ENCODE data around the gene MBP.

The MBP gene

GRCh38 chr18:77140030-77140429 lies 7.4 kb upstream of the MBP start:
- H3K23ac ChIP-seq (ENCODE audit: low read length) = no peak overlapping the region
- H3K4me3 ChIP-seq (ENCODE audit: low read length) = no peak overlapping the region
- H3K4me1 ChIP-seq (ENCODE audit: control insufficient read depth, low read depth, low read length) = no peaks in the 10 kb centered on the region
- H3K27me3 ChIP-seq (ENCODE audit: insufficient read depth, low read length, poor library complexity) = no peaks in the 10 kb centered on the region
- no peak overlapping the region for H2BK15ac ChIP-seq (replicated peaks; ENCODE audit: low read depth)
- no peak overlapping the region for H3K9ac ChIP-seq (ENCODE audit: low read length)
- no peak overlapping the region for H3K56ac ChIP-seq (ENCODE audit: low read length)
- no peaks in the 10 kb centered on the region for H3K36me3 ChIP-seq (ENCODE audit: control insufficient read depth, insufficient read depth, low read length)
- no peaks in the 10 kb centered on the region for H3K79me2 ChIP-seq (ENCODE audit: control insufficient read depth, insufficient read depth, low read length)
- H4K5ac ChIP-seq (ENCODE audit: low read length) = no peak overlapping the region
- H3K79me1 ChIP-seq (ENCODE audit: low read length) = no peaks in the 10 kb centered on the region
- no peak overlapping the region for H2BK120ac ChIP-seq (ENCODE audit: low read depth, low read length)
- no peak overlapping the region for H3K4me2 ChIP-seq (ENCODE audit: low read length)
- H4K8ac ChIP-seq (ENCODE audit: low read depth, low read length) = no peak overlapping the region
- H2BK5ac ChIP-seq (ENCODE audit: low read length) = no peak overlapping the region
- H3K18ac ChIP-seq (ENCODE audit: low read length) = no peak overlapping the region
- no peak overlapping the region for H2AK5ac ChIP-seq (ENCODE audit: low read length)
- no peak for DNase-seq
- no peak overlapping the region for H3K4ac ChIP-seq (ENCODE audit: low read depth, low read length)
- WGBS (ENCODE audit: extremely low coverage, insufficient coverage, low lambda C conversion rate) = no CpG with 5 or more reads among the region's 5 CpGs
- H3K27ac ChIP-seq (ENCODE audit: low read depth, low read length) = no peak overlapping the region

GRCh38 chr18:77139619-77140018 lies 7.0 kb upstream of the MBP start:
- Histone ChIP-seq H3K4ac (ENCODE audit: low read depth, low read length) (no peak overlapping the region), H3K27ac (ENCODE audit: low read depth, low read length) (no peak overlapping the region), H3K23ac (ENCODE audit: low read length) (no peak overlapping the region), H3K4me1 (ENCODE audit: control insufficient read depth, low read depth, low read length) (no peaks in the 10 kb centered on the region), H4K5ac (ENCODE audit: low read length) (no peak overlapping the region), H2AK5ac (ENCODE audit: low read length) (no peak overlapping the region), H3K18ac (ENCODE audit: low read length) (no peak overlapping the region), H3K56ac (ENCODE audit: low read length) (no peak overlapping the region), H3K4me3 (ENCODE audit: low read length) (no peak overlapping the region), H4K8ac (ENCODE audit: low read depth, low read length) (no peak overlapping the region), H2BK5ac (ENCODE audit: low read length) (no peak overlapping the region), H3K9ac (ENCODE audit: low read length) (no peak overlapping the region), H3K79me2 (ENCODE audit: control insufficient read depth, insufficient read depth, low read length) (no peaks in the 10 kb centered on the region), H2BK15ac (replicated peaks; ENCODE audit: low read depth) (no peak overlapping the region), H3K36me3 (ENCODE audit: control insufficient read depth, insufficient read depth, low read length) (no peaks in the 10 kb centered on the region), H3K27me3 (ENCODE audit: insufficient read depth, low read length, poor library complexity) (no peaks in the 10 kb centered on the region), H3K4me2 (ENCODE audit: low read length) (no peak overlapping the region), H2BK120ac (ENCODE audit: low read depth, low read length) (no peak overlapping the region), H3K79me1 (ENCODE audit: low read length) (no peaks in the 10 kb centered on the region)
- no peak for DNase-seq
- no CpG with 5 or more reads among the region's 5 CpGs for WGBS (ENCODE audit: extremely low coverage, insufficient coverage, low lambda C conversion rate)

GRCh38 chr18:77138270-77138669 lies 5.7 kb upstream of the MBP start:
- H3K18ac ChIP-seq (ENCODE audit: low read length) = no peak overlapping the region
- no peak overlapping the region for H4K5ac ChIP-seq (ENCODE audit: low read length)
- H3K79me1 ChIP-seq (ENCODE audit: low read length) = no peaks in the 10 kb centered on the region
- no peaks in the 10 kb centered on the region for H3K79me2 ChIP-seq (ENCODE audit: control insufficient read depth, insufficient read depth, low read length)
- H3K9ac ChIP-seq (ENCODE audit: low read length) = no peak overlapping the region
- no peak overlapping the region for H3K4ac ChIP-seq (ENCODE audit: low read depth, low read length)
- H3K23ac ChIP-seq (ENCODE audit: low read length) = no peak overlapping the region
- H3K4me3 ChIP-seq (ENCODE audit: low read length) = no peak overlapping the region
- no peak overlapping the region for H2BK5ac ChIP-seq (ENCODE audit: low read length)
- H2BK120ac ChIP-seq (ENCODE audit: low read depth, low read length) = no peak overlapping the region
- H3K36me3 ChIP-seq (ENCODE audit: control insufficient read depth, insufficient read depth, low read length) = no peaks in the 10 kb centered on the region
- no peak overlapping the region for H3K27ac ChIP-seq (ENCODE audit: low read depth, low read length)
- H2AK5ac ChIP-seq (ENCODE audit: low read length) = no peak overlapping the region
- no peak overlapping the region for H3K4me2 ChIP-seq (ENCODE audit: low read length)
- no peak overlapping the region for H3K56ac ChIP-seq (ENCODE audit: low read length)
- DNase-seq = no peak
- no peaks in the 10 kb centered on the region for H3K27me3 ChIP-seq (ENCODE audit: insufficient read depth, low read length, poor library complexity)
- H4K8ac ChIP-seq (ENCODE audit: low read depth, low read length) = no peak overlapping the region
- H3K4me1 ChIP-seq (ENCODE audit: control insufficient read depth, low read depth, low read length) = no peaks in the 10 kb centered on the region
- H2BK15ac ChIP-seq (replicated peaks; ENCODE audit: low read depth) = no peak overlapping the region
- WGBS (ENCODE audit: extremely low coverage, insufficient coverage, low lambda C conversion rate) = no CpG with 5 or more reads among the region's 10 CpGs

GRCh38 chr18:77137851-77138250 lies 5.3 kb upstream of the MBP start:
- H4K8ac ChIP-seq (ENCODE audit: low read depth, low read length) = no peak overlapping the region
- H3K18ac ChIP-seq (ENCODE audit: low read length) = no peak overlapping the region
- no peak overlapping the region for H3K56ac ChIP-seq (ENCODE audit: low read length)
- no peaks in the 10 kb centered on the region for H3K79me2 ChIP-seq (ENCODE audit: control insufficient read depth, insufficient read depth, low read length)
- DNase-seq = no peak
- H3K23ac ChIP-seq (ENCODE audit: low read length) = no peak overlapping the region
- H2BK120ac ChIP-seq (ENCODE audit: low read depth, low read length) = no peak overlapping the region
- H3K79me1 ChIP-seq (ENCODE audit: low read length) = no peaks in the 10 kb centered on the region
- no peak overlapping the region for H3K4me2 ChIP-seq (ENCODE audit: low read length)
- H2AK5ac ChIP-seq (ENCODE audit: low read length) = no peak overlapping the region
- H4K5ac ChIP-seq (ENCODE audit: low read length) = no peak overlapping the region
- H3K27ac ChIP-seq (ENCODE audit: low read depth, low read length) = no peak overlapping the region
- no peak overlapping the region for H2BK15ac ChIP-seq (replicated peaks; ENCODE audit: low read depth)
- no peak overlapping the region for H2BK5ac ChIP-seq (ENCODE audit: low read length)
- WGBS (ENCODE audit: extremely low coverage, insufficient coverage, low lambda C conversion rate) = no CpG with 5 or more reads among the region's 9 CpGs
- H3K4me1 ChIP-seq (ENCODE audit: control insufficient read depth, low read depth, low read length) = no peaks in the 10 kb centered on the region
- no peak overlapping the region for H3K4me3 ChIP-seq (ENCODE audit: low read length)
- no peaks in the 10 kb centered on the region for H3K36me3 ChIP-seq (ENCODE audit: control insufficient read depth, insufficient read depth, low read length)
- H3K4ac ChIP-seq (ENCODE audit: low read depth, low read length) = no peak overlapping the region
- no peak overlapping the region for H3K9ac ChIP-seq (ENCODE audit: low read length)
- no peaks in the 10 kb centered on the region for H3K27me3 ChIP-seq (ENCODE audit: insufficient read depth, low read length, poor library complexity)

GRCh38 chr18:77136871-77137665 lies 4.5 kb upstream of the MBP start:
- no CpG with 5 or more reads among the region's 15 CpGs for WGBS (ENCODE audit: extremely low coverage, insufficient coverage, low lambda C conversion rate)
- no peak overlapping the region for H3K9ac ChIP-seq (ENCODE audit: low read length)

More at GRCh38 chr18:77136871-77137665, 4.5 kb upstream of the MBP start:
- H3K56ac ChIP-seq (ENCODE audit: low read length) = no peak overlapping the region
- no peaks in the 10 kb centered on the region for H3K36me3 ChIP-seq (ENCODE audit: control insufficient read depth, insufficient read depth, low read length)
- no peak overlapping the region for H4K8ac ChIP-seq (ENCODE audit: low read depth, low read length)
- H3K18ac ChIP-seq (ENCODE audit: low read length) = no peak overlapping the region
- no peaks in the 10 kb centered on the region for H3K79me1 ChIP-seq (ENCODE audit: low read length)
- no peak overlapping the region for H4K5ac ChIP-seq (ENCODE audit: low read length)
- H2BK5ac ChIP-seq (ENCODE audit: low read length) = no peak overlapping the region
- H3K4ac ChIP-seq (ENCODE audit: low read depth, low read length) = no peak overlapping the region
- H3K27ac ChIP-seq (ENCODE audit: low read depth, low read length) = no peak overlapping the region
- H3K79me2 ChIP-seq (ENCODE audit: control insufficient read depth, insufficient read depth, low read length) = no peaks in the 10 kb centered on the region
- H2BK15ac ChIP-seq (replicated peaks; ENCODE audit: low read depth) = no peak overlapping the region
- H3K4me3 ChIP-seq (ENCODE audit: low read length) = no peak overlapping the region
- no peak for DNase-seq
- no peaks in the 10 kb centered on the region for H3K27me3 ChIP-seq (ENCODE audit: insufficient read depth, low read length, poor library complexity)
- no peak overlapping the region for H3K4me2 ChIP-seq (ENCODE audit: low read length)
- H3K23ac ChIP-seq (ENCODE audit: low read length) = no peak overlapping the region
- H2BK120ac ChIP-seq (ENCODE audit: low read depth, low read length) = no peak overlapping the region
- no peak overlapping the region for H2AK5ac ChIP-seq (ENCODE audit: low read length)
- no peaks in the 10 kb centered on the region for H3K4me1 ChIP-seq (ENCODE audit: control insufficient read depth, low read depth, low read length)

All from mesendoderm (in vitro differentiated cells).